Chondrocyte (in vitro differentiated cells): ENCODE data around the gene CUL1. TPM values are rescaled to one million over a fixed set of nuclear protein-coding genes. Genes with fewer than 3 reads are reported as not detected.
A peak's percentile ranks its signal among the peaks of the same experiment; 100 is the strongest.
"Not testable (repeated sequence)": the region's sequence is repeated elsewhere in the genome, so short reads cannot be mapped to it uniquely, and the experiment has no call there.

Experiments
- DNase-seq: peaks from one replicate; pipeline ENCODE4 v3.0.0; 2021; ENCODE audit warnings: mixed read lengths, low spot score
- H3K27ac Mint-ChIP-seq: one replicate; pipeline ENCODE4 v1.8.0; 2021; ENCODE audit warnings: mild to moderate bottlenecking, moderate library complexity, mixed read lengths; ENCODE audit not compliant: unreplicated experiment
- H3K27me3 Mint-ChIP-seq: 2 replicates; pipeline ENCODE4 v1.8.0; 2021; ENCODE audit warnings: low read depth, mixed read lengths
- H3K36me3 Mint-ChIP-seq: 2 replicates; pipeline ENCODE4 v1.8.0; 2021; ENCODE audit warnings: low read depth, mixed read lengths
- H3K4me1 Mint-ChIP-seq: 2 replicates; pipeline ENCODE4 v1.8.0; 2021; ENCODE audit warnings: low read depth, mild to moderate bottlenecking, mixed read lengths
- H3K4me3 Mint-ChIP-seq: one replicate; pipeline ENCODE4 v1.8.0; 2021; ENCODE audit warnings: mild to moderate bottlenecking, moderate library complexity, mixed read lengths; ENCODE audit not compliant: unreplicated experiment
- H3K9me3 Mint-ChIP-seq: 2 replicates; pipeline ENCODE4 v1.8.0; 2021; ENCODE audit warnings: low read depth, mixed read lengths
- CTCF ChIP-seq: fragments of 200-600 bp; sonication (generic); IDR thresholded peaks from 2 replicates; pipeline ENCODE4 v1.5.0; 2021; ENCODE audit warnings: antibody characterized with exemption, mild to moderate bottlenecking, moderate library complexity
- total RNA-seq: library from RNA; stranded (reverse); gene quantifications from 3 replicates; pipeline ENCODE4 v1.2.1, GENCODE V29; 2021

Gene CUL1
- total RNA-seq, 1 donor from 2014 or later: 41.1 TPM

- Mint-ChIP-seq H3K9me3 (no peaks in the 10 kb centered on the region), H3K4me1 (peaks cover 73% of the 10 kb centered on the region)
These were observed 5.5 kb downstream of the CUL1 start for GRCh38 chr7:148704189-148704588.

GRCh38 chr7:148704970-148705369 lies 6.3 kb downstream of the CUL1 start:
- Mint-ChIP-seq H3K27me3 (no peaks in the 10 kb centered on the region), H3K9me3 (no peaks in the 10 kb centered on the region), H3K4me1 (peaks cover 72% of the 10 kb centered on the region), H3K36me3 (no peaks in the 10 kb centered on the region), H3K4me3 (no peak overlapping the region), H3K27ac (peak overlapping the region; percentile 28)
- DNase-seq: no peak
- no peak for TF ChIP-seq CTCF

More at GRCh38 chr7:148704189-148704588, 5.5 kb downstream of the CUL1 start:
- DNase-seq: no peak
- Mint-ChIP-seq H3K36me3 (no peaks in the 10 kb centered on the region), H3K27ac (no peak overlapping the region), H3K4me3 (no peak overlapping the region), H3K27me3 (no peaks in the 10 kb centered on the region)
- TF ChIP-seq CTCF: no peak

DNA sequence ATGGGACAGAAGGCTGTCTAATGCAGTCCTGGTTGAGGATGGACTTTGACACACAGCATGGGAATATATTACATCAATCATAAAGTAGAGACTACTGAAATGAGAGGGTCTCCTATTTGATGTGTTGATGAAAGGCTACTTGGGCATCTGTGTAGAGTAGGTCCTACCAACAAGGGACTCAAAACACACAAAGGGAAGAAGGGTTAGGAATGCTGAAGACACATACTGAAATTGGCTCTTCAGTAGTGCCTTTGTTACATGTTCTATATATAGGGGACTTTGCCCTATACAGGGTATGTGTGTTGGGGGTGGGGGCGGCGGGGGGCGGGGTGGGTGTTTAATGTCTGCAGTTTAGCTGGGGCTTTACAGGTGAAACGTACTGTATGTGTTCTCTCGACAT lies 7.7 kb downstream of the CUL1 start:
- no peak for TF ChIP-seq CTCF
- Mint-ChIP-seq H3K36me3 (no peaks in the 10 kb centered on the region), H3K27ac (no peak overlapping the region), H3K9me3 (no peaks in the 10 kb centered on the region), H3K4me3 (no peak overlapping the region), H3K4me1 (peaks cover 58% of the 10 kb centered on the region), H3K27me3 (no peaks in the 10 kb centered on the region)
- no peak for DNase-seq

DNA sequence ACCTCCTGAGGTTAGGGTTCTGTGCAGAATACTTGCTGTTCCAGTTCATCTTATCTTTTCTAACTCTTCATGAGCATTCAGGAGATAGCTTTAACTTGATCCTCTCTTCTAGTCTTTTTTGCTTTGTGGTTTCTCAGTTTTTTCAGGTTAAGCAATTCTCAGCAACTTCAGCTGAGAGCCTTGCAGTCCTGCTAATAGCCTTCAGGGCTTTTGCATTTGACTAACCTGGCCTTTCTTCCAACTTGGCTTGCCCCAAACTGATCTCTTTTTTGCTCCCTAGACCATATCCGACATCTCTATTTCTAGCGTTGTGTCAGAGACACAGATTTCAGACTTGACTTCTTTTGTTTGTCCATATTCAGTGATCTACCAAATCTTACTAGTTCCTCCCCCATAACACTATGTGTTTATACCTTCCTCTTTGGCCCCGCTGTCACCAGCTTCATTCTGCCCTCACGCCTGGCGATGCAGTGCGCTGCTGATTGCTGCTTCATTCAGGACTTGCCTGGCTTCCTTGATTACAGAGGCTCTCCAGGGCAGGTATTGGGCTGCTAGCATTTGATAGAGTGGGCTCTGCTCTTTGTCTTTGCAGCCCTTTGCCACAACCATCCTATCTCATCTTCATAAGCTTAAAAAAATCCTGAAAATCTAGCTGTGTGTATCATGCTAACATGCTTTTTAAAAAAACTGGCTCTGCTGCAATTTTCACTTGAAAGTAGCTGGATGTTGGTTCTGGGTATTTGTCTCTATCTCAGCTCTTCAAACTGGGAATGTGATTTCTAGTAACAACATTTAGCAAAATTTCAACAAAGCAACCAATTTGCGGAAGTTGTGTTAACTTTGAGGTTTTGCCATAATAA lies 9.6 kb downstream of the CUL1 start:
- H3K36me3 Mint-ChIP-seq: no peaks in the 10 kb centered on the region
- H3K27me3 Mint-ChIP-seq: no peaks in the 10 kb centered on the region
- no peak for DNase-seq
- TF ChIP-seq CTCF: no peak
- H3K9me3 Mint-ChIP-seq: no peaks in the 10 kb centered on the region
- peak overlapping the region; percentile 13 for H3K27ac Mint-ChIP-seq
- peaks cover 54% of the 10 kb centered on the region for H3K4me1 Mint-ChIP-seq
- H3K4me3 Mint-ChIP-seq: no peak overlapping the region

DNA sequence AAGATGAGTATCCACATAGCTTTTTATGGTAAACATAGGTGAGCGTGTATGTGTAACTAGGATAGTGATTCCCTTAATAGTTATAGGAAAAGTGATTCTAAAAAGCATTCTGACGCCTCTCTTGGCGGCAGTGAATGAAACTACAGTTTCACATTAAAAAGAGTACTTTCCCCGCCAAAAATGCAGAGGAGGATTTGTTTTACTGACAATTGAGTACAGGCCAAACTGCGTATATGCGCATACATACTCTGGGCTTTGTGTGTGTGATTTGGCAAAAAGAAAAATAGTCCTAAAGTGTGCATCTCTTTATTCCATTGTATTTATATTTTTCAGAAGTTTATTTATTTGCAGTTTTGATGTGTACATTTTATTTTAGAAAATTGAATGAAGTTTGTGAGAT lies 10.3 kb downstream of the CUL1 start:
- Mint-ChIP-seq H3K4me1 (peaks cover 52% of the 10 kb centered on the region), H3K36me3 (no peaks in the 10 kb centered on the region), H3K9me3 (no peaks in the 10 kb centered on the region), H3K4me3 (no peak overlapping the region), H3K27me3 (no peaks in the 10 kb centered on the region), H3K27ac (no peak overlapping the region)
- DNase-seq: no peak
- TF ChIP-seq CTCF: no peak

DNA sequence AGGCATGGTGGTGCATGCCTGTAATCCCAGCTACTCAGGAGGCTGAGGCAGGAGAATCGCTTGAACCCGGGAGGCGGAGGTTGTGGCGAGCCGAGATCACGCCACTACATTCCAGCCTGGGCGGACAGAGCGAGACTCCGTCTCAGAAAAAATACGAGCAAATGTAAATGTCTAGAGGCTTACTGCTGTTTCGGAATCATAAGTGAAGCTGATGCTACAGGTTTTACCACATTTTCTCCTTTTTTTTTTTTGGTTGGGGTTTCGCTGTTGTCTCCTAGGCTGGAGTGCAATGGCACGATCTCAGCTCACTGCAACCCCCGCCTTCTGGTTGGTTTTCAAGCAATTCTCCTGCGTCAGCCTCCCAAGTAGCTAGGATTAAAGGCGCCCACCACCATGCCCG lies 11.7 kb downstream of the CUL1 start:
- H3K27ac Mint-ChIP-seq, H3K4me3 Mint-ChIP-seq, H3K27me3 Mint-ChIP-seq, H3K36me3 Mint-ChIP-seq, H3K9me3 Mint-ChIP-seq, DNase-seq: not testable (repeated sequence)
- peaks cover 53% of the 10 kb centered on the region for H3K4me1 Mint-ChIP-seq
